ENCODE data around the gene FZD2.

The FZD2 gene

DNA sequence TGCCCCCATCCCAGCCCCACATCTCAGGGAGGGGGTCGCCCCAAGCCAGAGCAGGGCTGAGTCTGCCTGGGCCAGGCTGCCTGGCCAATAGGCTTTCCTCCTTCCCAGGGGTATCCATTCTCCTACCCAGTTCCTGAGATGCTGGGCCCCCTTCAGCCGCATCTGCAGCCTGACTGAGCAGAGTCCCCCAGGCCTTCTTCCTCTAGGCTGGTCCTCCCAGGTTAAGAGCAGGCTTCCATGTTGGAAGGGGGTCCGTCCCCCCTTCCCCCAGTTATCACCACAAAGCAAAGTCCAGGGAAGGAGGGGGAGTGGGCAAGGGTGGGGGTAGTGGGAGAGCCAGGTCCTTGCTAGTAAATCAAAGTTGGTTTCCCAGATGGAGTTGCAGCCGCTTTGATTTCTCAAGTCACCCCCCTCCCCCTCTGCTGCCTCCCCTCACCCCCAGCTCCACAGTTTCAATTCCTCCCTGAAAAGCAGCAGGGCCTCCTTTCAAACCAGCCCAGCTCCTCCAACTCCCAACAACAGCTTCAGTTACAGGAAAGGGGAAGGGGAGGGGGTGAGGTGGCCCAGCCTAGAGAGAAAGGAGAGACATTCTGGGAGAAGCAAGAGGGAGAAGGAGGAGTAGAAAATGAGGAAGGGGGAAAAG, 9.5 kb upstream of the FZD2 start:
- DNase-seq (ENCODE audit: low read depth), result peak; percentile 27
- no peak overlapping the region for H3K4me3 ChIP-seq (replicated peaks; ENCODE audit: low read depth, low read length)
- TF ChIP-seq, protein P1, sequence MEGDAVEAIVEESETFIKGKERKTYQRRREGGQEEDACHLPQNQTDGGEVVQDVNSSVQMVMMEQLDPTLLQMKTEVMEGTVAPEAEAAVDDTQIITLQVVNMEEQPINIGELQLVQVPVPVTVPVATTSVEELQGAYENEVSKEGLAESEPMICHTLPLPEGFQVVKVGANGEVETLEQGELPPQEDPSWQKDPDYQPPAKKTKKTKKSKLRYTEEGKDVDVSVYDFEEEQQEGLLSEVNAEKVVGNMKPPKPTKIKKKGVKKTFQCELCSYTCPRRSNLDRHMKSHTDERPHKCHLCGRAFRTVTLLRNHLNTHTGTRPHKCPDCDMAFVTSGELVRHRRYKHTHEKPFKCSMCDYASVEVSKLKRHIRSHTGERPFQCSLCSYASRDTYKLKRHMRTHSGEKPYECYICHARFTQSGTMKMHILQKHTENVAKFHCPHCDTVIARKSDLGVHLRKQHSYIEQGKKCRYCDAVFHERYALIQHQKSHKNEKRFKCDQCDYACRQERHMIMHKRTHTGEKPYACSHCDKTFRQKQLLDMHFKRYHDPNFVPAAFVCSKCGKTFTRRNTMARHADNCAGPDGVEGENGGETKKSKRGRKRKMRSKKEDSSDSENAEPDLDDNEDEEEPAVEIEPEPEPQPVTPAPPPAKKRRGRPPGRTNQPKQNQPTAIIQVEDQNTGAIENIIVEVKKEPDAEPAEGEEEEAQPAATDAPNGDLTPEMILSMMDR (IDR thresholded peaks at IDR 0.05; ENCODE audit: low read length, missing control alignments), result no peak

- TF ChIP-seq, protein P1 (IDR thresholded peaks at IDR 0.05; ENCODE audit: low read length, missing control alignments), result no peak
- no peak for DNase-seq (ENCODE audit: low read depth)
- no peak overlapping the region for H3K4me3 ChIP-seq (replicated peaks; ENCODE audit: low read depth, low read length)
These were observed 8.7 kb upstream of the FZD2 start for GRCh38 chr17:44548376-44549230.

DNA sequence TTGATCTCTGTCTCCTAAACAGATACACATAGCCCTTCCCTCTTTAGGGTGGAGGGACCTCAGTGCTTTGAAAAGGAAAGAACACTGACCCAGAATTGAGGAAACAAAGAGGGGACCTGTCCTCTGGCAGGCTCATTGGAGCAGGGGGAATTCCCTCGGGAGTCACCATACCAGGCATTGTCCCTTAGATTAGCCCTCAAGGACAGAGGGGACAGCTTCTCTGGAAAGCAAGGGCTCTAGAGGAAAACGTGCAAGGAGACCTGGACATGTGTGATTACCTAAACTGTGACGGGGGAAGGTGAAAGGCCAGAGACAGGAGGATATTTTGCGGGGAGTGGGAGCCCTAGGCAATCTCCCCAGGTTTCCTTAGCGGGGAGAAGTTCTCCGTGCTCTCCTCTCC, 7.6 kb upstream of the FZD2 start:
- H3K4me3 ChIP-seq (replicated peaks; ENCODE audit: low read depth, low read length), result no peak overlapping the region
- TF ChIP-seq, protein P1 (IDR thresholded peaks at IDR 0.05; ENCODE audit: low read length, missing control alignments), result no peak
- no peak for DNase-seq (ENCODE audit: low read depth)

- DNase-seq (ENCODE audit: low read depth), result no peak
- TF ChIP-seq, protein P1 (IDR thresholded peaks at IDR 0.05; ENCODE audit: low read length, missing control alignments), result no peak
- no peak overlapping the region for H3K4me3 ChIP-seq (replicated peaks; ENCODE audit: low read depth, low read length)
These were observed 4.9 kb upstream of the FZD2 start for GRCh38 chr17:44552361-44552760.

DNA sequence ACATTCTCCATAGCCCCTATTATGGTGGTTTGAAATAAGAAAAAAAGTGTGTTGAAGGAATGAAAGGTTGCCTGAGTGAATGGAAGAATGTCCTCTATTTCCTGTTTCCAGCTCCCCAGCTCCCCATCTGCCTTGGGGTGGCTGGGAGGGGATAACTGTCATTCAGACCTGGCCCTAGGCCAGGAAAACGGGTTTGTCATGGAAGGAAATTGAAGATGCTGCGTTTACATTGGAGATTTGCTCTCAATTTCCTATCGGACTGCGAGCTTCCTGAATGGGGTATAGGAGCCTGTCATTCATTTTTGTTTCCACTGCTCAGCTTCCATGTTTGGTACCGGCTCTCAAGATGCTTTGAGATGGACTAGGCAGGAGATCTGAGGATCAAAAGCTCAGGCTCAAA, 2.2 kb upstream of the FZD2 start:
- no peak overlapping the region for H3K4me3 ChIP-seq (replicated peaks; ENCODE audit: low read depth, low read length)
- TF ChIP-seq, protein P1 (IDR thresholded peaks at IDR 0.05; ENCODE audit: low read length, missing control alignments), result no peak
- DNase-seq (ENCODE audit: low read depth), result no peak

DNA sequence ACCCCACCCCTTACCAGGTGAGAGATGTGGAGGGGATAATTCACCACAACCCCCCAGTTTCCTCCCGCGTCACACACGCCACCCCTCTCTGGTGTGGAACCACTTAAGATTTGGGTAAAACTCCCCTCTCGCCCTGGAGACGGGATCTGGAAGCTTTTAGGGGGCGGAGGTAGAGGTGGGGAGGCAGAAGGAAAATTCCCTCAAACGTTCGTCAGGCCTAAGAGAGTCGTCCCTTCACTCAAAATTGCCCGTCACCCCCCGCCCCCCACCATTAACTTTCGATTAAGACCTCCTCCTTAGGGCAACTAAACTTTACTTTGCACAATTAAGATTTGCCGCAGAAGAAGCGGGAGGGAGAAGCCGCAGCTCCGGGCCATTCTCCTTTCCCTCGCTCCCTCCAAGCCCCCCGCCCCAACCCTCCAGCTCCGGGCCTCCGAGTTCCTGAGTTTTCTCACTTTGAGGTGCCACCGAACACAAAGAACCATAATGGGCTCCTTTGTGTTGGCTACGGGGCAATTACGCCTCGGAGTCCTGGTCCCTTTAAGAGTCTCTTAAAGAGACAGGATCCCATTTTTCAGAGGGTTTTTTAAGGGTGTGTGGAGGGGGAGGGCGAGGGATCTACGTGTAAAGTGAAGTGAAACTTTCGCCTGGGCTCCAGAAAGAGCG, 985 bp upstream of the FZD2 start:
- peak; percentile 66 for DNase-seq (ENCODE audit: low read depth)
- peak overlapping the region; percentile 84 for H3K4me3 ChIP-seq (replicated peaks; ENCODE audit: low read depth, low read length)
- TF ChIP-seq, protein P1 (IDR thresholded peaks at IDR 0.05; ENCODE audit: low read length, missing control alignments), result no peak
